ENCODE measurements around the gene NUTM1. TPM values are rescaled to one million over a fixed set of nuclear protein-coding genes. Genes with fewer than 3 reads are reported as not detected.

Gene NUTM1
- total and polyA plus RNA-seq, 2 donors = 0.02 TPM; not detected in 1

GRCh38 chr15:34324933-34325332 lies 18.2 kb upstream of the NUTM1 start:
- H3K27ac ChIP-seq (ENCODE audit: low read depth in 1 of 2, low read length in 1 of 2) = no peak overlapping the region
- WGBS = 99% methylated on average over 1 of the region's 1 CpG
- no peaks in the 10 kb centered on the region for H3K27me3 ChIP-seq (ENCODE audit: control insufficient read depth in 2 of 2, insufficient read depth in 1 of 2, low read length in 1 of 2)
- H3K9me3 ChIP-seq (ENCODE audit: control insufficient read depth in 2 of 2, insufficient read depth in 1 of 2, low read length in 1 of 2) = no peaks in the 10 kb centered on the region
- no peak overlapping the region for H3K4me3 ChIP-seq (ENCODE audit: low read length in 2 of 2)
- H3K36me3 ChIP-seq (ENCODE audit: control insufficient read depth in 2 of 2, insufficient read depth in 2 of 2, low read length in 1 of 2) = no peaks in the 10 kb centered on the region
- no peaks in the 10 kb centered on the region for H3K4me1 ChIP-seq (ENCODE audit: control insufficient read depth in 2 of 2, insufficient read depth in 2 of 2, low read length in 2 of 2)
- DNase-seq (ENCODE audit: low read depth in 6 of 9, low spot score in 9 of 9) = no peak

- Histone ChIP-seq H3K4me1 (ENCODE audit: control insufficient read depth in 2 of 2, insufficient read depth in 2 of 2, low read length in 2 of 2) (no peaks in the 10 kb centered on the region), H3K27ac (ENCODE audit: low read depth in 1 of 2, low read length in 1 of 2) (no peak overlapping the region), H3K4me3 (ENCODE audit: low read length in 2 of 2) (no peak overlapping the region)
These were observed 17.7 kb upstream of the NUTM1 start for GRCh38 chr15:34325368-34325767.

GRCh38 chr15:34327906-34328305 lies 15.2 kb upstream of the NUTM1 start:
- DNase-seq (ENCODE audit: low read depth in 6 of 9, low spot score in 9 of 9) = peak in 1 of 9 donors; percentile 23
- WGBS = 33% methylated on average over 4 of the region's 4 CpGs
- Histone ChIP-seq H3K9me3 (ENCODE audit: control insufficient read depth in 2 of 2, insufficient read depth in 1 of 2, low read length in 1 of 2) (no peaks in the 10 kb centered on the region), H3K4me1 (ENCODE audit: control insufficient read depth in 2 of 2, insufficient read depth in 2 of 2, low read length in 2 of 2) (peaks cover 0 to 3% of the 10 kb centered on the region in 2 donors), H3K4me3 (ENCODE audit: low read length in 2 of 2) (no peak overlapping the region), H3K27me3 (ENCODE audit: control insufficient read depth in 2 of 2, insufficient read depth in 1 of 2, low read length in 1 of 2) (no peaks in the 10 kb centered on the region), H3K36me3 (ENCODE audit: control insufficient read depth in 2 of 2, insufficient read depth in 2 of 2, low read length in 1 of 2) (no peaks in the 10 kb centered on the region), H3K27ac (ENCODE audit: low read depth in 1 of 2, low read length in 1 of 2) (peak overlapping the region in 1 of 2 donors; percentile 36)

More at GRCh38 chr15:34325368-34325767, 17.7 kb upstream of the NUTM1 start:
- Histone ChIP-seq H3K9me3 (ENCODE audit: control insufficient read depth in 2 of 2, insufficient read depth in 1 of 2, low read length in 1 of 2) (no peaks in the 10 kb centered on the region), H3K36me3 (ENCODE audit: control insufficient read depth in 2 of 2, insufficient read depth in 2 of 2, low read length in 1 of 2) (no peaks in the 10 kb centered on the region), H3K27me3 (ENCODE audit: control insufficient read depth in 2 of 2, insufficient read depth in 1 of 2, low read length in 1 of 2) (no peaks in the 10 kb centered on the region)
- DNase-seq (ENCODE audit: low read depth in 6 of 9, low spot score in 9 of 9) = no peak

GRCh38 chr15:34329006-34329405 lies 14.1 kb upstream of the NUTM1 start:
- Histone ChIP-seq H3K4me1 (ENCODE audit: control insufficient read depth in 2 of 2, insufficient read depth in 2 of 2, low read length in 2 of 2) (peaks cover 1 to 10% of the 10 kb centered on the region in 2 donors), H3K9me3 (ENCODE audit: control insufficient read depth in 2 of 2, insufficient read depth in 1 of 2, low read length in 1 of 2) (no peaks in the 10 kb centered on the region), H3K27me3 (ENCODE audit: control insufficient read depth in 2 of 2, insufficient read depth in 1 of 2, low read length in 1 of 2) (no peaks in the 10 kb centered on the region), H3K27ac (ENCODE audit: low read depth in 1 of 2, low read length in 1 of 2) (no peak overlapping the region), H3K4me3 (ENCODE audit: low read length in 2 of 2) (no peak overlapping the region), H3K36me3 (ENCODE audit: control insufficient read depth in 2 of 2, insufficient read depth in 2 of 2, low read length in 1 of 2) (no peaks in the 10 kb centered on the region)
- WGBS = 83% methylated on average over 2 of the region's 2 CpGs
- DNase-seq (ENCODE audit: low read depth in 6 of 9, low spot score in 9 of 9) = no peak

- no peak overlapping the region for H3K27ac ChIP-seq (ENCODE audit: low read depth in 1 of 2, low read length in 1 of 2)
- no peaks in the 10 kb centered on the region for H3K27me3 ChIP-seq (ENCODE audit: control insufficient read depth in 2 of 2, insufficient read depth in 1 of 2, low read length in 1 of 2)
- no peak for DNase-seq (ENCODE audit: low read depth in 6 of 9, low spot score in 9 of 9)
- no peak overlapping the region for H3K4me3 ChIP-seq (ENCODE audit: low read length in 2 of 2)
- 96% methylated on average over 5 of the region's 5 CpGs for WGBS
- no peaks in the 10 kb centered on the region for H3K36me3 ChIP-seq (ENCODE audit: control insufficient read depth in 2 of 2, insufficient read depth in 2 of 2, low read length in 1 of 2)
- H3K9me3 ChIP-seq (ENCODE audit: control insufficient read depth in 2 of 2, insufficient read depth in 1 of 2, low read length in 1 of 2) = no peaks in the 10 kb centered on the region
- H3K4me1 ChIP-seq (ENCODE audit: control insufficient read depth in 2 of 2, insufficient read depth in 2 of 2, low read length in 2 of 2) = peaks cover 4 to 10% of the 10 kb centered on the region in 2 donors
These were observed 12.8 kb upstream of the NUTM1 start for GRCh38 chr15:34330279-34330678.

- peak overlapping the region in 1 of 2 donors; percentile 69 for H3K27ac ChIP-seq (ENCODE audit: low read depth in 1 of 2, low read length in 1 of 2)
- WGBS = 5% methylated on average over 2 of the region's 2 CpGs
- DNase-seq (ENCODE audit: low read depth in 6 of 9, low spot score in 9 of 9) = peak in 3 of 9 donors; percentile 26 to 66 (median 29)
These were observed 11.3 kb upstream of the NUTM1 start for GRCh38 chr15:34331809-34332208.

GRCh38 chr15:34332553-34333120 lies 10.5 kb upstream of the NUTM1 start:
- Histone ChIP-seq H3K27ac (ENCODE audit: low read depth in 1 of 2, low read length in 1 of 2) (no peak overlapping the region), H3K4me1 (ENCODE audit: control insufficient read depth in 2 of 2, insufficient read depth in 2 of 2, low read length in 2 of 2) (peaks cover 4 to 25% of the 10 kb centered on the region in 2 donors), H3K36me3 (ENCODE audit: control insufficient read depth in 2 of 2, insufficient read depth in 2 of 2, low read length in 1 of 2) (no peaks in the 10 kb centered on the region), H3K27me3 (ENCODE audit: control insufficient read depth in 2 of 2, insufficient read depth in 1 of 2, low read length in 1 of 2) (no peaks in the 10 kb centered on the region), H3K9me3 (ENCODE audit: control insufficient read depth in 2 of 2, insufficient read depth in 1 of 2, low read length in 1 of 2) (no peaks in the 10 kb centered on the region), H3K4me3 (ENCODE audit: low read length in 2 of 2) (no peak overlapping the region)
- no peak for DNase-seq (ENCODE audit: low read depth in 6 of 9, low spot score in 9 of 9)
- 99% methylated on average over 6 of the region's 6 CpGs for WGBS

More at GRCh38 chr15:34331809-34332208, 11.3 kb upstream of the NUTM1 start:
- Histone ChIP-seq H3K4me1 (ENCODE audit: control insufficient read depth in 2 of 2, insufficient read depth in 2 of 2, low read length in 2 of 2) (peaks cover 4 to 21% of the 10 kb centered on the region in 2 donors), H3K36me3 (ENCODE audit: control insufficient read depth in 2 of 2, insufficient read depth in 2 of 2, low read length in 1 of 2) (no peaks in the 10 kb centered on the region), H3K9me3 (ENCODE audit: control insufficient read depth in 2 of 2, insufficient read depth in 1 of 2, low read length in 1 of 2) (no peaks in the 10 kb centered on the region), H3K27me3 (ENCODE audit: control insufficient read depth in 2 of 2, insufficient read depth in 1 of 2, low read length in 1 of 2) (no peaks in the 10 kb centered on the region), H3K4me3 (ENCODE audit: low read length in 2 of 2) (no peak overlapping the region)

GRCh38 chr15:34334672-34335071 lies 8.4 kb upstream of the NUTM1 start:
- peaks cover 4 to 31% of the 10 kb centered on the region in 2 donors for H3K4me1 ChIP-seq (ENCODE audit: control insufficient read depth in 2 of 2, insufficient read depth in 2 of 2, low read length in 2 of 2)
- H3K27me3 ChIP-seq (ENCODE audit: control insufficient read depth in 2 of 2, insufficient read depth in 1 of 2, low read length in 1 of 2) = no peaks in the 10 kb centered on the region
- no peaks in the 10 kb centered on the region for H3K9me3 ChIP-seq (ENCODE audit: control insufficient read depth in 2 of 2, insufficient read depth in 1 of 2, low read length in 1 of 2)
- DNase-seq (ENCODE audit: low read depth in 6 of 9, low spot score in 9 of 9) = no peak
- H3K4me3 ChIP-seq (ENCODE audit: low read length in 2 of 2) = peak overlapping the region; percentile 25 to 89
- WGBS = 17% methylated on average over 4 of the region's 4 CpGs
- H3K36me3 ChIP-seq (ENCODE audit: control insufficient read depth in 2 of 2, insufficient read depth in 2 of 2, low read length in 1 of 2) = peaks cover 0 to 3% of the 10 kb centered on the region in 2 donors
- H3K27ac ChIP-seq (ENCODE audit: low read depth in 1 of 2, low read length in 1 of 2) = peak overlapping the region in 1 of 2 donors; percentile 95

- Histone ChIP-seq H3K4me1 (ENCODE audit: control insufficient read depth in 2 of 2, insufficient read depth in 2 of 2, low read length in 2 of 2) (peaks cover 4 to 31% of the 10 kb centered on the region in 2 donors), H3K27ac (ENCODE audit: low read depth in 1 of 2, low read length in 1 of 2) (peak overlapping the region; percentile 10 to 95), H3K36me3 (ENCODE audit: control insufficient read depth in 2 of 2, insufficient read depth in 2 of 2, low read length in 1 of 2) (peaks cover 3 to 7% of the 10 kb centered on the region in 2 donors), H3K27me3 (ENCODE audit: control insufficient read depth in 2 of 2, insufficient read depth in 1 of 2, low read length in 1 of 2) (no peaks in the 10 kb centered on the region), H3K9me3 (ENCODE audit: control insufficient read depth in 2 of 2, insufficient read depth in 1 of 2, low read length in 1 of 2) (no peaks in the 10 kb centered on the region), H3K4me3 (ENCODE audit: low read length in 2 of 2) (peak overlapping the region; percentile 32 to 89)
- WGBS = 21% methylated on average over 3 of the region's 3 CpGs
- DNase-seq (ENCODE audit: low read depth in 6 of 9, low spot score in 9 of 9) = peak in 3 of 9 donors; percentile 13 to 61 (median 38)
These were observed 7.7 kb upstream of the NUTM1 start for GRCh38 chr15:34335176-34336032.

All from thymus (tissue), 11 donors.